ENCODE measurements around the gene UBE2J2. TPM values are rescaled to one million over a fixed set of nuclear protein-coding genes. Genes with fewer than 3 reads are reported as not detected.
A peak's percentile ranks its signal among the peaks of the same experiment; 100 is the strongest.

Gene UBE2J2
- total and polyA plus RNA-seq, 2 of the 8 experiments (the other 6 are each of a cell fraction or from before 2014, with no cell fraction given): 33.6 to 67.9 TPM

GRCh38 chr1:1298861-1299685 lies 25.4 kb upstream of the UBE2J2 start:
- H3K27ac ChIP-seq (ENCODE audit: low read depth, low read length): no peak overlapping the region
- no peaks in the 10 kb centered on the region for H3K9me3 ChIP-seq (ENCODE audit: insufficient read depth in 2 of 2, low read depth in 1 of 2, low read length in 1 of 2)
- H2BK12ac ChIP-seq (ENCODE audit: low read depth, low read length): no peak overlapping the region
- H3K27me3 ChIP-seq (replicated peaks in 1 of 4; ENCODE audit: control insufficient read depth in 3 of 4, extremely low read depth in 1 of 4, insufficient read depth in 3 of 4, low read length in 3 of 4): no peaks in the 10 kb centered on the region
- peak in 1 of 2 experiments; percentile 87 for DNase-seq (ENCODE audit: low read depth in 1 of 2, low spot score in 2 of 2)
- ChIA-PET CTCF (ENCODE audit: partially characterized antibody) (interaction anchor here (0.8 to 2.7 kb wide), 11 partner anchors 9 to 300 kb away, joined by 3 to 13 read pairs (median 3); no protein-coding TSS in a partner anchor), POLR2A (ENCODE audit: partially characterized antibody) (interaction anchor here (0.7 to 1.6 kb wide), 4 partner anchors 7 to 266 kb away, joined by 3 to 6 read pairs (median 3); no protein-coding TSS in a partner anchor)
- 69% methylated on average over 21 of the region's 30 CpGs; no CpG with 5 or more reads in 1 of the 2 experiments for WGBS, 2 experiments (ENCODE audit: extremely low coverage in 1 of 2, insufficient coverage in 1 of 2, insufficient read length in 1 of 2, insufficient replicate concordance in 2 of 2, low coverage in 1 of 2, low lambda C conversion rate in 2 of 2, missing lambda C conversion rate in 1 of 2)
- H3K23me2 ChIP-seq (ENCODE audit: low read depth, low read length): no peaks in the 10 kb centered on the region
- peaks cover 0 to 4% (median 0%) of the 10 kb centered on the region in 4 experiments; a peak in 1 of 8 replicates for H3K36me3 ChIP-seq (ENCODE audit: control insufficient read depth in 2 of 4, insufficient read depth in 4 of 4, low read length in 3 of 4)
- H2AK5ac ChIP-seq (ENCODE audit: low read depth, low read length): no peak overlapping the region
- no peaks in the 10 kb centered on the region for H3K79me2 ChIP-seq (ENCODE audit: control insufficient read depth in 1 of 2, insufficient read depth in 2 of 2, low read length in 2 of 2)
- H3K56ac ChIP-seq (replicated peaks; ENCODE audit: insufficient read length, low read depth, low read length): no peak overlapping the region
- no peak overlapping the region for H2BK20ac ChIP-seq (ENCODE audit: low read length)
- H3K4ac ChIP-seq (replicated peaks; ENCODE audit: insufficient read length, low read depth, low read length): no peak overlapping the region
- H3K4me2 ChIP-seq (ENCODE audit: insufficient read depth in 1 of 2, low read depth in 2 of 2, low read length in 2 of 2): no peak overlapping the region
- no peak overlapping the region for H2BK15ac ChIP-seq (ENCODE audit: low read length)
- H4K8ac ChIP-seq (ENCODE audit: extremely low read depth, insufficient read depth, low read length): no peak overlapping the region
- H2BK120ac ChIP-seq (replicated peaks; ENCODE audit: low read depth, low read length): no peak overlapping the region
- H4K20me1 ChIP-seq (replicated peaks in 1 of 2; ENCODE audit: control insufficient read depth in 1 of 2, insufficient read depth in 2 of 2, low read length in 2 of 2): peaks cover 5 to 18% of the 10 kb centered on the region in 2 experiments
- H2AFZ ChIP-seq (ENCODE audit: low read length): no peak overlapping the region
- H3K14ac ChIP-seq (ENCODE audit: insufficient read length): no peak overlapping the region
- H4K5ac ChIP-seq (ENCODE audit: insufficient read length, low read depth, low read length): no peak overlapping the region
- no peak overlapping the region for H3K18ac ChIP-seq (ENCODE audit: extremely low read depth, low read length)
- no peaks in the 10 kb centered on the region for H3K79me1 ChIP-seq (ENCODE audit: low read depth, low read length)
- no peak for FAIRE-seq
- no peak overlapping the region for H3K23ac ChIP-seq (ENCODE audit: insufficient read length)
- no peak overlapping the region for H2BK5ac ChIP-seq (ENCODE audit: low read depth, low read length)
- H3K4me3 ChIP-seq (ENCODE audit: extremely low read depth in 1 of 4, insufficient read depth in 2 of 4, low read depth in 3 of 4, low read length in 4 of 4): no peak overlapping the region
- H3K4me1 ChIP-seq (replicated peaks in 1 of 4; ENCODE audit: control insufficient read depth in 3 of 4, insufficient read depth in 4 of 4, low read length in 3 of 4): peaks cover 0 to 4% (median 0%) of the 10 kb centered on the region in 4 experiments; a peak in 1 of 7 replicates
- H4K91ac ChIP-seq (replicated peaks; ENCODE audit: insufficient read length, low read length): no peak overlapping the region
- no peak overlapping the region for H3K9ac ChIP-seq (replicated peaks in 1 of 4; ENCODE audit: extremely low read depth in 1 of 4, low read depth in 3 of 4, low read length in 3 of 4)
- TF ChIP-seq PHF8 (conservative IDR thresholded peaks at IDR 0.05; ENCODE audit: low read depth, low read length) (no peak), NRF1 (IDR thresholded peaks at IDR 0.05; ENCODE audit: low read depth, low read length) (no peak), ATF2 (IDR thresholded peaks at IDR 0.05; ENCODE audit: low read length) (no peak), TCF12 (IDR thresholded peaks at IDR 0.05; ENCODE audit: low read depth, low read length) (no peak), HDAC2 (IDR thresholded peaks at IDR 0.05; ENCODE audit: borderline replicate concordance in 1 of 2, low read depth in 2 of 2, low read length in 2 of 2) (0 out of 4 replicates have a peak, but pooled peaks of 1 of the 2 experiments have one; percentile 56), CBX8 (IDR thresholded peaks at IDR 0.05; ENCODE audit: borderline replicate concordance, low read depth, low read length) (no peak), POLR2AphosphoS5 (IDR thresholded peaks at IDR 0.05; ENCODE audit: low read depth, low read length) (no peak), CEBPB (IDR thresholded peaks at IDR 0.05; ENCODE audit: low read depth, low read length) (no peak), TAF1 (IDR thresholded peaks at IDR 0.05; ENCODE audit: low read depth, low read length) (no peak), KDM1A (IDR thresholded peaks at IDR 0.05; ENCODE audit: borderline replicate concordance, low read length) (no peak)

Measured in H1 (cell line).